Activated T-cell treated with anti-CD3 and anti-CD28 coated beads, Interleukin-2, amount 50 U/mL, for 72 hours (primary cell): ENCODE measurements around the gene SPRR5. TPM values are rescaled to one million over a fixed set of nuclear protein-coding genes. Genes with fewer than 3 reads are reported as not detected.

Source experiments
- total RNA-seq, 2 donors: library from RNA; stranded (reverse); gene quantifications; one replicate each; pipeline ENCODE4 v1.2.3, GENCODE V29; 2022

The SPRR5 gene
- total RNA-seq, 2 donors from 2014 or later: not detected

Other genes with a start within 250 kb of the SPRR5 start
- gene LCE2A, start 248.9 kb upstream of the SPRR5 start, total RNA-seq: not detected
- not detected for gene LCE4A, start 239.0 kb upstream of the SPRR5 start, total RNA-seq
- gene KPRP, start 189.2 kb upstream of the SPRR5 start, total RNA-seq: not detected
- not detected for gene LCE1F, start 172.1 kb upstream of the SPRR5 start, total RNA-seq
- gene LCE1E, start 160.9 kb upstream of the SPRR5 start, total RNA-seq: not detected
- not detected for gene LCE1D, start 150.5 kb upstream of the SPRR5 start, total RNA-seq
- gene LCE1C, start 140.6 kb upstream of the SPRR5 start, total RNA-seq: not detected
- gene LCE1B, start 135.2 kb upstream of the SPRR5 start, total RNA-seq: not detected
- not detected for gene LCE1A, start 119.7 kb upstream of the SPRR5 start, total RNA-seq
- not detected for gene LCE6A, start 104.3 kb upstream of the SPRR5 start, total RNA-seq
- gene LCE7A, start 87.2 kb upstream of the SPRR5 start, total RNA-seq: not detected
- gene SMCP, start 68.9 kb upstream of the SPRR5 start, total RNA-seq: not detected
- gene IVL, start 38.7 kb upstream of the SPRR5 start, total RNA-seq: not detected
- not detected for gene SPRR4, start 23.4 kb downstream of the SPRR5 start, total RNA-seq
- gene SPRR1A, start 36.9 kb downstream of the SPRR5 start, total RNA-seq: not detected
- gene SPRR3, start 54.5 kb downstream of the SPRR5 start, total RNA-seq: not detected
- not detected for gene SPRR1B, start 84.0 kb downstream of the SPRR5 start, total RNA-seq
- gene SPRR2D, start 93.9 kb downstream of the SPRR5 start, total RNA-seq: not detected
- not detected for gene SPRR2A, start 110.3 kb downstream of the SPRR5 start, total RNA-seq
- not detected for gene SPRR2B, start 124.4 kb downstream of the SPRR5 start, total RNA-seq
- not detected for gene SPRR2E, start 147.3 kb downstream of the SPRR5 start, total RNA-seq
- gene SPRR2F, start 166.3 kb downstream of the SPRR5 start, total RNA-seq: not detected
- not detected for gene SPRR2G, start 203.7 kb downstream of the SPRR5 start, total RNA-seq